Neuron (in vitro differentiated cells): ENCODE measurements around the gene UROS.

Experiments used
- H2AFZ ChIP-seq: one replicate; pipeline ENCODE4 v1.6.1; 2013; ENCODE audit warnings: low read depth, mild to moderate bottlenecking, inconsistent platforms, low read length, moderate library complexity
- H3K27me3 ChIP-seq: one replicate; pipeline ENCODE4 v1.6.1; 2013; ENCODE audit warnings: low read length; ENCODE audit not compliant: insufficient read depth
- H3K36me3 ChIP-seq: one replicate; pipeline ENCODE4 v1.6.1; 2013; ENCODE audit warnings: low read length; ENCODE audit not compliant: insufficient read depth
- H3K4me1 ChIP-seq: one replicate; pipeline ENCODE4 v1.6.1; 2013; ENCODE audit warnings: low read length; ENCODE audit not compliant: insufficient read depth
- H3K4me3 ChIP-seq: 2 replicates; pipeline ENCODE4 v1.5.1; 2013; ENCODE audit warnings: mild to moderate bottlenecking, low read length, moderate library complexity
- H3K9me3 ChIP-seq: one replicate; pipeline ENCODE4 v1.6.1; 2013; ENCODE audit warnings: low read length

UROS gene

DNA sequence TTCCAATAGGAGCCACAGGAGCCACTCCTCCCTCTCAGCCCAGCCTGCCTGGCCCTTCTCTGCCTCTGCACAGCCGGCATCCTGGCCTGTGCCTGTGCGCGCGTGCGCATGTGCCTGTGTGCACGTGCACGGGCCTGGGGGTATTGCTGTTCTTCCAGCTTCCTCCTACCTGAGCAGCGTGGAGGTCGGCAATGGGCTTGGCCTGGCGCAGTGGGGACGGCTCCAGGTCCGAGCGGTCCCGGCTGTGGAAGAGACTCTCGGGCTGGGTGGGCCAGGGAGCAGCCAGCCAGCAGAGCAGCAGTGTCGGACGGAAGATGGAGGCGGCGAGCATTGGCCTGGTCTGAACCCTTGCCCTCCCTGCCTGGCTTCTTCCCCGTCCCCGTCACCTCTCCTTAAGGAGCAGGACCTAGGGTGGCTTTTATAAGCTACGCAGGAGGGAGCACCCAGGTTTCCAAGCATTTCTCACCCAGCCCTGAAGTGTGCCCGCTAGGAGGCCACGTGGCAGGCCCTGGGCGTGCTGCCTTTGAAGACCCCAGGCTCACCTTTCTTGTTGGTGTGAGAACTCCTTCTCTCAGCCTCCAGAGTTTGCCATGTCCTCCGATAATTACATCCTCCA is 47.5 kb downstream of the UROS start, which contains the start of gene MMP21:
Gene MMP21, minus strand, starts transcription at position 331 of the 616 bp plus-strand sequence. Its CDS starts 0 bp downstream, at position 331.
- Histone ChIP-seq H3K9me3 (no peaks in the 10 kb centered on the region), H3K4me3 (no peak within 1 kb of the TSS), H2AFZ (no peak within 1 kb of the TSS), H3K4me1 (no peaks in the 10 kb centered on the region), H3K36me3 (no peaks in the 10 kb centered on the region), H3K27me3 (no peaks in the 10 kb centered on the region)

DNA sequence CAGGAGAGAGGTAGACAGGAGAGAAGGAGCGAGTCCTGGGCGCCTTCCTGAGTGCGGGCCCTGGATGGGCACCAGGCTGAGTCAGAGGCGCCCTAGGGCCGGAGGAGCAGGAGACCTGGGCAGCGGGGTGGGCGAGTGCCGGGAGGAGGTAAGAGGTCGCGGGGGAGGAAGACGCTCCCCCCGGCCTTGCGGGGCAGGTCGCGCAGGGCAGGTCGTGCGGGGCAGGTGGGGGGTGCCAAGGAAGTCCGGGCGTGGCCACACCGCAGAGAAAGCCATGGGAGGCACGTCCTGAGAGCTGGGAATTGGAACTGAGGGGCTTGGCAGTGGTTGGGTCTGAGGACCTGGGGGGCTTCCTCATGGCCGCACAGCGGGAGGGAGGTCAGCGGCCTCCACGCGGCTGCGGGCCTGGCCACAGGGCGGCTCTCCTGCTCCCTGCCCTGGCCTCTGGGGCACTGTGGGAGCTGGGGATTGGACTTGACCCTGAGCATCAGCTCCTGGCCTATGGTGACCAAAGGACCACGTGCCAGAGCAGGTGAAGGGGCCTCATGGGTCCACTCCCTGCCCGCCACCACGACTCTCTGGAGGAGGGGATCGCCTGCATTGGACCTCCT is 48.4 kb downstream of the UROS start:
- no peak overlapping the region for H2AFZ ChIP-seq
- no peaks in the 10 kb centered on the region for H3K4me1 ChIP-seq

DNA sequence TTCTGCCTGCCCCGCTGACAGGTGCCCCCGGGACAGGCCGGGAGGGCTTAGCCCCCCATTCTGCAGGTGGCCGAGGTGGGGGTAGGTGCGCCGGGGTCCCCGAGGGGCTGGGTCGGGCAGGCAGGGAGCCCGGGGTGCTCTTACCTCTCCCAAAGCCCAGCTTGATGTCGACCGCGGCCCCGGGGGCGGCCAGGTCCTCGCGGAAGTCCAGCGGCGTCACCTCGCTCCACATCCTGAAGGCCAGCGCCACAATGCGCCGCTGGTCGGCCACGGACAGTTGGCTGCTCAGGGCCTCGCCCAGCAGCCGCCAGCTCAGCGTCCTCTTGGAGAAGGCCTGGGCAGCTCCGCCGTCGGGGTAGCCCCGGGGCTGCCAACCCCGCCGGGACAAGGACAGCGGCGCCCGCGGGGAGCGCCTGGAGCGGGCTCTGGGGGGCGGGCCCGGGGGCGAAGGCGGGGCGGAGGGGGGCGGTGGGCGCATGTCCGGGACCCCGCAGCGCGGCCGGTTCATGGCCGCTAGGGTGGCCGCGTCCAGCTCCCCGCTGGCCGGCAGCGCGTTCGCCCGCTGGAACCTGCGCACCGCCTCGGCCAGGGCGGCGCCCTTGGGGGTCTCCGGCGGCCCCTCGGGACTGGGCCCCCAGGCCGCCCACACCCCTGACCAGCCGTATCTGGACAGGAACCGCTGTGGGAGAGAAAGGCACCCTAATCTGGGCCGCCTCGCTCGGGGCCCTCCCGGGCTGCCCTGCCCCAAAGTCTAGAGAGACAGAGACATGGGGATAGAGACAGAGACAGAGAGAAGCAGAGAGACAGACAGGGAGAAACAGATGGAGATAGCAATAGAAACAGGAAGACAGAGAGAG is 49.1 kb downstream of the UROS start:
- Histone ChIP-seq H3K27me3 (no peaks in the 10 kb centered on the region), H3K36me3 (peaks cover 7% of the 10 kb centered on the region), H3K4me3 (no peak overlapping the region), H3K9me3 (no peaks in the 10 kb centered on the region), H3K4me1 (no peaks in the 10 kb centered on the region), H2AFZ (no peak overlapping the region)

More for the DNA sequence above, 48.4 kb downstream of the UROS start:
- Histone ChIP-seq H3K36me3 (peaks cover under 1% of the 10 kb centered on the region), H3K9me3 (no peaks in the 10 kb centered on the region), H3K27me3 (no peaks in the 10 kb centered on the region), H3K4me3 (no peak overlapping the region)

DNA sequence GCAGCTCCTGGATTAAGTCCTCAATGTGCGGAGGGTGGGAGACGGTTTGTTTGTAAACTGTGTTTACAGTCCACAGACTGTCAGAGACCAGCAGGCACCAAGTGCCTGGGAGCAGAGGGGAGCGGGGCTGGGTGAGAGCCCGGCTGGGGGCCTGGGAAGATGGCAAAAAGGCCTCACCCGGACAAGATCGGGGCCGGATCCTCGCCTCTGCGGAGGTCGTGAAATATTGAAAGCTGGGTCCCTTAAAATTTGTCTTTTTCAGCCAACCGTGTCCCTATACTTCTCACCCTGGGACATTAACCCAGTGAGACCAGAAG is 50.2 kb downstream of the UROS start:
- Histone ChIP-seq H3K9me3 (no peaks in the 10 kb centered on the region), H3K4me3 (no peak overlapping the region), H3K27me3 (no peaks in the 10 kb centered on the region), H2AFZ (no peak overlapping the region), H3K36me3 (peaks cover 7% of the 10 kb centered on the region), H3K4me1 (no peaks in the 10 kb centered on the region)

DNA sequence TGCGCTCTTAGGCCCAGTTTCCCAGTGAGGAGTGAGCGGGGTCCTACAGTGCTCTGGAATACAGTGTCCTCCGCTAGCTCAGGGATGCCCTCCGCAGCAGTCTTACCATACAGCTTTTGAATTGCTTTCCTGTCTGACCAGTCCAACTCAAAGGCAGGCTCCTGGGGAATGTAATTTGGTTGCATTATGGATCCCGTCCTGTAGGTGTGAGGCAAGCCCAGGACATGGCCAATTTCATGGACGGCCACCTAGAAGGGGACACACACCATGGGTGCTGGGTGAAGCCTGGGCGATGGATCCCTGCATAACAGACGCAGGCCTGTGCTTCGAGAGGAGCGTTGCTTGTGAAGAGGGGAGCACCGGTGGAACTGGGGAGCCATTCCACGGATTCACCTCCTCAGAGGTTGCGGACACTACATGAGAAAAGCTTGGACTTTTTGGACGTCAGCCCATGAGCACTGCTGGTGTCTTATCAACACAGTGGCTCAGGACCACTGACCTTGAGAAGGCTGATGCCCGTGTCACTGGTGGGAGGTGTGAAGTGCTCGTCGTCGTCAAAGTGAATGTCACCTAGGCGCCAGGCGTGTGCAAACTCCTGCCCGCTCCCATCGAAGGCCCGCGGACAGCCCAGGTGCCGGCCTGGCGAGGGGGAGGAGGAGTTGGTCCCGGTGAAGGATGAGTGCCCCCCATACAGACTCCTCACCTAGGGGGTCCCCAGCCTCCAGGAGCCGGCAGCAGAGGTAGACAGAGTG is 50.8 kb downstream of the UROS start:
- no peak overlapping the region for H2AFZ ChIP-seq
- H3K9me3 ChIP-seq = no peaks in the 10 kb centered on the region
- no peaks in the 10 kb centered on the region for H3K4me1 ChIP-seq
- peaks cover 7% of the 10 kb centered on the region for H3K36me3 ChIP-seq
- no peak overlapping the region for H3K4me3 ChIP-seq
- no peaks in the 10 kb centered on the region for H3K27me3 ChIP-seq

DNA sequence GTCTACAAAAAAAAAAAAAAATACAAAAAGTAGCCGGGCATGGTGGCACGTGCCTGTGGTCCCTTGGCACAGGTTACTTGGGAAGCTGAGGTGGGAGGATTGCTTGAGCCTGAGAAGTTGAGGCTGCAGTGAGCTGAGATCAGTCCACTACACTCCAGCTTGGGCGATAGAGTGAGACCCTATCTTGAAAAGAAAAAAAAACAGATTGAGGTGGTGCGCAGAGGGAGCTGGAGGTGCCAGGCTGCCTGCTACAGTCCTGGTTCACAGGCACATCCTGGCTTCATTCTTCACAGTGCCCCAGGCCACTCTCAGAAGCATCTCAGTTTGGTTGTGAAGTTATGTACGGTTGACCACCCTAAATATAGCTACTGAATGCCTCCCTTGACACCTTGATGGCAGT is 52.2 kb downstream of the UROS start:
- Histone ChIP-seq H2AFZ (no peak overlapping the region), H3K4me3 (no peak overlapping the region), H3K27me3 (no peaks in the 10 kb centered on the region), H3K9me3 (no peaks in the 10 kb centered on the region), H3K36me3 (peaks cover 14% of the 10 kb centered on the region), H3K4me1 (no peaks in the 10 kb centered on the region)

DNA sequence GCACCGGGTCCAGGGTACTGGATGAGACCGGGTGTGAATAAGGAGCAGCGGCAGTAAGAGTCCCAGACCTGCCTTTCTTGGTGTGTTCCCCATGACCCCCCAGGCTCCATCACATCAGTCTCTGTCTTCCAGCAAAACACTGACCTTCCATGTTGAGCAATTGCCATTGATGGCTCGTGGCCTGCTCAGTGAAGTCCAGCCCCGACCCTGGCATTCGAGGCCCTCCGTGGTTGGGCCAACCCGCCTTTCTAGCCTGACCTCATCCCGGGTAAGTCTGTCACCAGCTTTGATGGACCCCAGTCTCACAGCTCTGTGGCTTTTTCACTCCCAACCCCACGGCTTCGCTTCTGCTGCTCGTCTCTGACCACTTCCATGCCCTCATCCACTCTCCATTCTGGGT is 53.9 kb downstream of the UROS start:
- Histone ChIP-seq H3K36me3 (peaks cover 26% of the 10 kb centered on the region), H3K9me3 (no peaks in the 10 kb centered on the region), H2AFZ (no peak overlapping the region), H3K27me3 (no peaks in the 10 kb centered on the region), H3K4me3 (no peak overlapping the region), H3K4me1 (no peaks in the 10 kb centered on the region)

DNA sequence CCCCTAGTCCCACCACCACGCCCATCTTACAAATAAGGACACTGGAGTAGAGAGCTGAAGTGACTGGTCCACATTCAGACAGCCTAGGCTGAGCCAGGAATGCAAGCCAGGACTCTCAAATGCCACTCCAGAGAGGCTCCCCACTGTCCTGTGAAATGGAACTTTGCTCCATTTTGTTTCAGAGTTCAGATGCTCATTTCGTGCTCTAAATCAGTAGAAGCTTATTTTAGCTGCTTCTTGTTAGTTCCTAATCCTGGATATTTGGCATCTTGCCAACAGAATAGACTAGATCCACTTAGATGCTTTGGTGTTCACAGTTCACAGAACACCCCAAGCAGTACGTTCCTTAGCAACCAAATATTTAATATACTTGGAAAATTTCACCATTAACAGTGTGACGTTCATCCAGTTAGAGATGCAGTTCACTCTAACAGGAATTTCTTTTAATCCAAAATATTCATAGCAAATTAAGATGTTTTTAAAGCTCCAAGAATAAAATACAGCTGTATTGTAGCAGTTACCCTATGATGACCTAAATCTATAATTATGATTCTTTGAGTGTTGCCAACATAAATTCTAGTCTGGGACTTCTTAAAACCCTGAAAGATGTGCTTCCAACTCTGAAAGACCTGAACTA is 54.7 kb downstream of the UROS start:
- peaks cover 33% of the 10 kb centered on the region for H3K36me3 ChIP-seq
- H3K27me3 ChIP-seq = no peaks in the 10 kb centered on the region
- H3K4me1 ChIP-seq = peaks cover 1% of the 10 kb centered on the region
- H3K9me3 ChIP-seq = no peaks in the 10 kb centered on the region
- H3K4me3 ChIP-seq = no peak overlapping the region
- H2AFZ ChIP-seq = no peak overlapping the region

DNA sequence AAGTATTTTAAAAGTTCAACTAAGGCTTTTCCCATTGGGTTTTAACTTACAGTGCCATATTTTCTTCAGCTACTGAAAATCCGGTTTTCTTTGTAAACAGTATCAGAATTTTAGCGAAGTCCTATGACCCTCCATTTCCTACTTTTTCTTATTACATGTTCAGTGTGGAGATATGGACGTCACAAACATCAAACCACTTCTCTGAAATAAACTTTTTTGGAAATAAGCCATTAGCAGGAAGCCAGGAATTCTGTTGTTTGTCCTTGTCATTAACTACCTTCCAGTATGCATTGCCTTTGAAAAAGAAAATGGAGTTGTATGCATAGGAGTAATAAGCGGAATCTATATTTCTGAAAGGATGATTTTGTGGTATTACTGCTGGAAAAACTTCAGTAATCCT is 56.5 kb downstream of the UROS start:
- no peak overlapping the region for H3K4me3 ChIP-seq
- H3K4me1 ChIP-seq = peaks cover 19% of the 10 kb centered on the region
- H3K27me3 ChIP-seq = no peaks in the 10 kb centered on the region
- H2AFZ ChIP-seq = no peak overlapping the region
- peaks cover 38% of the 10 kb centered on the region for H3K36me3 ChIP-seq
- H3K9me3 ChIP-seq = no peaks in the 10 kb centered on the region

DNA sequence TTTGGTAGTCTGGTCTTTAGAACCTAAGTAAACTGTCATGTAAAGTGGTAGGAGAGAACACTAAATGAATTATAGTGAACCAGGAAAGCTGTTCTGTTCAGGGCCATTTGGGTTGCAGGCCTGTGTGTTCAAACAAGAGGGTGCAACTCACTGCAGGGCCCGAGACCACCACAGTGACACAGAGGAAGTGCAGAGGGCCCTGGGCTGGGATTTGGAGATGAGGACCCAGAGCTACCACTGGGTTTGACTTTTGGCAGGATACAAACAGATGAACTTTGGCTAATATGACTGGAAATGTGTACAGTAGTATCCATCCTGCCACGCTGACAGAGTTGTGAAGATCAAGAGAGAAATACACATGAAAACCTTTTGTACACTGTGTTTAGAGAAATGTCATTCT is 57.2 kb downstream of the UROS start:
- no peaks in the 10 kb centered on the region for H3K9me3 ChIP-seq
- no peaks in the 10 kb centered on the region for H3K27me3 ChIP-seq
- H3K4me3 ChIP-seq = no peak overlapping the region
- no peak overlapping the region for H2AFZ ChIP-seq
- H3K36me3 ChIP-seq = peaks cover 41% of the 10 kb centered on the region
- H3K4me1 ChIP-seq = peaks cover 26% of the 10 kb centered on the region

DNA sequence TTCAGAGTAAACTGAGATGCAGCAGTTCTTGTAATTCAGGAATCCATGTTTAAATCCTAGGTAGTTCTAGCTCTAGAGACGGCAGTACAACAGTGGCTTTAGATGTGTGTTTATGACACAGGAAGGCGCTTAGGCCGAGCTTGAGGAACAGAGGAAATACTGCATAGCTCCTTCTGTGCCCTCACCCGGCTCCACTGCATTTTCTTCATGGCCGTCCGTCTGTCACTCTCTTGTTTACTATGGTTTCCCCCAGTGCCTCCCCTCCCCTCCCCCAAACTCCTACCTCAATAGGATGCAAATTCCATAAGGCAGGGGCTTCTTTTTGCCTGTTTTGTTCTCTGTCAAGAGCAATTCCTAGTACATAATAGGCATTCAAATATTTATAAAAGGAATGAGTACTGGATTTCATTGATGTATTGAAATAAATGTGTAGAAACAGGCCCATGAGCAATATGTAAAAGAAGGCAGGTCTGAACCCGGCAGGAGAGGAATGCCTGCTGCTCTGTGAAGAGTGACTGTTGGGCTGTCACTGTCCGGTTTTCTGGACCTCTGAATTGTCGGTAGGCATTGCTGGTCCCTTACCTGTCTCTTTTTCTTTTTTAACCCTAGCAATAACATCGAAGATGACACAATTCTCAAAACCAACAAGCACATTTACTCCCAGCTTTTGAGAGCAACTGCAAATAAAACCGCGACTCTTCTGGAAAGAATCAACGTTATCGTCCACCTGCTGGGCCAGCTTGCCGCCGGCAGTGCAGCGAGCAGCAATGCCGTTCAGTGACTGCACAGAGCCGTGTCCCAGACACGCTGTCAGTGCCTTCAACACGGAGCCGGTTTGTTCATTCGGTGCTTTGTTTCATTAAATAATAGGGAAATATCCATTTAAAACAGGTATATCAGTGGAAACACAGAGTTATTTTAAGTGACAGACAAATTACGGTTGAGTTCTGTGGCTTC is 60.1 kb downstream of the UROS start:
- H3K9me3 ChIP-seq = peaks cover 1% of the 10 kb centered on the region
- H3K4me1 ChIP-seq = peaks cover 27% of the 10 kb centered on the region
- H3K36me3 ChIP-seq = peaks cover 52% of the 10 kb centered on the region
- H3K27me3 ChIP-seq = no peaks in the 10 kb centered on the region
- no peak overlapping the region for H2AFZ ChIP-seq
- no peak overlapping the region for H3K4me3 ChIP-seq

DNA sequence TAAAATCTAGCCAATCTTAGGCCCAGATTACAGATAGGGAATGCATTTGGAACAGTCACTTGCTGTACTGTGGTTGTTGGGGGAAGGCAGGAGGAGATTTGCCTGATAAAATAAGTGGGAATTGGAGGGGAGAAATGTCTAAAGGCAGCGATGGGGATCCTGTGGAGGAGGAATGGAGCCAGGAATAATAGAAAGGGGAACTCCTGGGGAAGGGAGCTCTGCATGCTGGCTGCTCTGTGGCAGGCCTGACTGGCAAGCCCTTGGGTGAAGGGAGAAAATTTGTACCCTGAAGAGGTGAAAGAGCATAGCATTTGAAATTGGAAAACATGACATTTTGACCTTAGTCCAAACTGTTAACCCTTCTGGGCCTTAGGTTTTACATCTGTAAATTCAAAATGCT is 61.1 kb downstream of the UROS start:
- H3K9me3 ChIP-seq = peaks cover 1% of the 10 kb centered on the region
- peaks cover 59% of the 10 kb centered on the region for H3K36me3 ChIP-seq
- no peak overlapping the region for H3K4me3 ChIP-seq
- H3K27me3 ChIP-seq = no peaks in the 10 kb centered on the region
- H2AFZ ChIP-seq = no peak overlapping the region
- peaks cover 34% of the 10 kb centered on the region for H3K4me1 ChIP-seq
